ENCODE results near the gene TTC31.
"Not testable (repeated sequence)": the region's sequence is repeated elsewhere in the genome, so short reads cannot be mapped to it uniquely, and the experiment has no call there.

DNA sequence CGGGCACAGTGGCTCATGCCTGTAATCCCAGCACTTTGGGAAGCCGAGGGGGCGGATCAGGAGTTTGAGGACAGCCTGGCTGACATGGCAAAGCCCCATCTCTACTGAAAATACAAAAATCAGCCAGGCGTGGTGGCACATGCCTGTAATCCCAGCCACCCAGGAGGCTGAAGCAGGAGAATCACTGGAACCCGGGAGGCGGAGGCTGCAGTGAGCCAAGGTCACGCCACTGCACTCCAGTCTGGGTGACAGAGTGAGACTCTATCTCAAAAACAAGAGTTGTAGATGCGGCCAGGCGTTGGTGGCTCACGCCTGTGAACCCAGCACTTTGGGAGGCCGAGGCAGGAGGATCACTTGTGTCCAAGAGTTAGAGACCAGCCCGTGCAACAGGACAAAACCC lies 12.1 kb upstream of the TTC31 start:
- TF ChIP-seq CTCF, POLR2A (IDR thresholded peaks at IDR 0.05): not testable (repeated sequence)

Measured in lower leg skin (tissue), 3 donors.